Parathyroid adenoma (tissue), 2 donors: Measurements from ENCODE around the gene GAS7.
A peak's percentile ranks its signal among the peaks of the same experiment; 100 is the strongest.

Experiments used
- H2AFZ ChIP-seq: fragments of 300-600 bp; sonication (generic); one replicate; pipeline ENCODE4 v1.7.0; 2017; ENCODE audit warnings: antibody characterized with exemption, mild to moderate bottlenecking
- H3K27ac ChIP-seq: fragments of 300-600 bp; sonication (generic); one replicate; pipeline ENCODE4 v1.7.0; 2017
- H3K27me3 ChIP-seq: fragments of 300-600 bp; sonication (generic); one replicate; pipeline ENCODE4 v1.7.0; 2017; ENCODE audit warnings: low read length; ENCODE audit not compliant: control insufficient read depth, insufficient read depth
- H3K36me3 ChIP-seq: fragments of 300-600 bp; sonication (generic); one replicate; pipeline ENCODE4 v1.7.0; 2017; ENCODE audit warnings: low read length; ENCODE audit not compliant: control insufficient read depth, insufficient read depth
- H3K4me1 ChIP-seq: fragments of 300-600 bp; sonication (generic); one replicate; pipeline ENCODE4 v1.7.0; 2017; ENCODE audit warnings: control low read depth
- H3K4me2 ChIP-seq: fragments of 300-600 bp; sonication (generic); one replicate; pipeline ENCODE4 v1.7.0; 2017; ENCODE audit warnings: low read length
- H3K4me3 ChIP-seq: fragments of 300-600 bp; sonication (generic); one replicate; pipeline ENCODE4 v1.7.0; 2017; ENCODE audit warnings: low read depth, low read length
- H3K79me2 ChIP-seq: fragments of 300-600 bp; sonication (generic); one replicate; pipeline ENCODE4 v1.7.0; 2017; ENCODE audit warnings: control low read depth
- H3K9ac ChIP-seq: fragments of 300-600 bp; sonication (generic); one replicate; pipeline ENCODE4 v1.7.0; 2017; ENCODE audit warnings: mild to moderate bottlenecking
- H3K9me3 ChIP-seq: fragments of 300-600 bp; sonication (generic); one replicate; pipeline ENCODE4 v1.7.0; 2017; ENCODE audit warnings: low read length; ENCODE audit not compliant: control insufficient read depth
- CTCF ChIP-seq: fragments of 300-600 bp; sonication (generic); IDR thresholded peaks from one replicate; pipeline ENCODE4 v1.7.0; 2017; ENCODE audit warnings: antibody characterized with exemption, mild to moderate bottlenecking
- donor health status: primary hyperparathyroidism.

Gene GAS7

GRCh38 chr17:9994761-9995160, 203.6 kb downstream of the GAS7 start:
- H3K4me2 ChIP-seq: no peak overlapping the region

GRCh38 chr17:9991796-9992195, 206.6 kb downstream of the GAS7 start:
- H3K79me2 ChIP-seq: no peaks in the 10 kb centered on the region
- H2AFZ ChIP-seq: no peak overlapping the region
- no peaks in the 10 kb centered on the region for H3K27me3 ChIP-seq
- H3K4me1 ChIP-seq: no peaks in the 10 kb centered on the region
- no peak overlapping the region for H3K4me2 ChIP-seq
- H3K4me3 ChIP-seq: no peak overlapping the region
- no peak for TF ChIP-seq CTCF
- no peak overlapping the region for H3K9ac ChIP-seq
- no peaks in the 10 kb centered on the region for H3K9me3 ChIP-seq
- no peaks in the 10 kb centered on the region for H3K36me3 ChIP-seq
- H3K27ac ChIP-seq: no peak overlapping the region

More at GRCh38 chr17:9994761-9995160, 203.6 kb downstream of the GAS7 start:
- Histone ChIP-seq H3K4me1 (no peaks in the 10 kb centered on the region), H3K9me3 (no peaks in the 10 kb centered on the region), H3K79me2 (no peaks in the 10 kb centered on the region), H3K4me3 (no peak overlapping the region), H3K27ac (no peak overlapping the region), H3K9ac (no peak overlapping the region), H2AFZ (no peak overlapping the region), H3K27me3 (no peaks in the 10 kb centered on the region), H3K36me3 (no peaks in the 10 kb centered on the region)
- TF ChIP-seq CTCF: no peak

- H3K4me3 ChIP-seq: no peak overlapping the region
- no peak overlapping the region for H3K27ac ChIP-seq
- H3K27me3 ChIP-seq: no peaks in the 10 kb centered on the region
Measured at GRCh38 chr17:9991351-9991750, 207.1 kb downstream of the GAS7 start.

GRCh38 chr17:9987779-9988585, 210.4 kb downstream of the GAS7 start:
- no peak overlapping the region for H3K4me3 ChIP-seq
- no peak overlapping the region for H3K27ac ChIP-seq

More at GRCh38 chr17:9991351-9991750, 207.1 kb downstream of the GAS7 start:
- H3K36me3 ChIP-seq: no peaks in the 10 kb centered on the region
- H2AFZ ChIP-seq: no peak overlapping the region
- H3K4me1 ChIP-seq: no peaks in the 10 kb centered on the region
- H3K4me2 ChIP-seq: no peak overlapping the region
- TF ChIP-seq CTCF: no peak
- H3K79me2 ChIP-seq: no peaks in the 10 kb centered on the region
- no peak overlapping the region for H3K9ac ChIP-seq
- H3K9me3 ChIP-seq: no peaks in the 10 kb centered on the region

More at GRCh38 chr17:9987779-9988585, 210.4 kb downstream of the GAS7 start:
- no peaks in the 10 kb centered on the region for H3K27me3 ChIP-seq
- no peaks in the 10 kb centered on the region for H3K4me1 ChIP-seq
- H3K36me3 ChIP-seq: no peaks in the 10 kb centered on the region
- no peaks in the 10 kb centered on the region for H3K9me3 ChIP-seq
- no peak overlapping the region for H3K4me2 ChIP-seq
- no peak overlapping the region for H3K9ac ChIP-seq
- H3K79me2 ChIP-seq: no peaks in the 10 kb centered on the region
- peak; percentile 61 for TF ChIP-seq CTCF
- no peak overlapping the region for H2AFZ ChIP-seq
